ENCODE results near the gene S100PBP. TPM values are rescaled to one million over a fixed set of nuclear protein-coding genes. Genes with fewer than 3 reads are reported as not detected.
"Not testable (repeated sequence)": the region's sequence is repeated elsewhere in the genome, so short reads cannot be mapped to it uniquely, and the experiment has no call there.

The S100PBP gene
- total RNA-seq, 1 donor from 2014 or later: 40.1 TPM

- no peaks in the 10 kb centered on the region for H3K4me1 Mint-ChIP-seq (ENCODE audit: low read depth, unreplicated experiment)
- DNase-seq: no peak
- TF ChIP-seq CTCF (IDR thresholded peaks at IDR 0.05; ENCODE audit: partially characterized antibody, unreplicated experiment): no peak
- H3K9me3 Mint-ChIP-seq (ENCODE audit: unreplicated experiment): peaks cover 2% of the 10 kb centered on the region
- peaks cover 4% of the 10 kb centered on the region for H3K27me3 Mint-ChIP-seq (ENCODE audit: unreplicated experiment)
- no peak overlapping the region for H3K27ac Mint-ChIP-seq (ENCODE audit: unreplicated experiment)
- H3K36me3 Mint-ChIP-seq (ENCODE audit: unreplicated experiment): peaks cover 10% of the 10 kb centered on the region
- no peak overlapping the region for H3K4me3 Mint-ChIP-seq (ENCODE audit: unreplicated experiment)
Observed at GRCh38 chr1:32798191-32798590, 19.3 kb upstream of the S100PBP start.

- TF ChIP-seq CTCF (IDR thresholded peaks at IDR 0.05; ENCODE audit: partially characterized antibody, unreplicated experiment): no peak
- Mint-ChIP-seq H3K36me3 (ENCODE audit: unreplicated experiment) (peaks cover 10% of the 10 kb centered on the region), H3K4me1 (ENCODE audit: low read depth, unreplicated experiment) (no peaks in the 10 kb centered on the region)
Observed at GRCh38 chr1:32798679-32799416, 18.6 kb upstream of the S100PBP start.

GRCh38 chr1:32801096-32801715 is 16.2 kb upstream of the S100PBP start:
- Mint-ChIP-seq H3K27ac (ENCODE audit: unreplicated experiment) (no peak overlapping the region), H3K4me1 (ENCODE audit: low read depth, unreplicated experiment) (no peaks in the 10 kb centered on the region), H3K4me3 (ENCODE audit: unreplicated experiment) (no peak overlapping the region), H3K9me3 (ENCODE audit: unreplicated experiment) (peaks cover 2% of the 10 kb centered on the region), H3K36me3 (ENCODE audit: unreplicated experiment) (peaks cover 15% of the 10 kb centered on the region), H3K27me3 (ENCODE audit: unreplicated experiment) (peaks cover 2% of the 10 kb centered on the region)
- DNase-seq: no peak
- TF ChIP-seq CTCF (IDR thresholded peaks at IDR 0.05; ENCODE audit: partially characterized antibody, unreplicated experiment): no peak

More at GRCh38 chr1:32798679-32799416, 18.6 kb upstream of the S100PBP start:
- Mint-ChIP-seq H3K4me3 (ENCODE audit: unreplicated experiment) (no peak overlapping the region), H3K9me3 (ENCODE audit: unreplicated experiment) (peaks cover 2% of the 10 kb centered on the region), H3K27me3 (ENCODE audit: unreplicated experiment) (peaks cover 2% of the 10 kb centered on the region), H3K27ac (ENCODE audit: unreplicated experiment) (no peak overlapping the region)
- no peak for DNase-seq

GRCh38 chr1:32804460-32804859 is 13.0 kb upstream of the S100PBP start:
- peak; percentile 16 for DNase-seq
- not testable (repeated sequence) for H3K4me1 Mint-ChIP-seq (ENCODE audit: low read depth, unreplicated experiment); H3K27me3 Mint-ChIP-seq (ENCODE audit: unreplicated experiment); H3K9me3 Mint-ChIP-seq (ENCODE audit: unreplicated experiment); H3K4me3 Mint-ChIP-seq (ENCODE audit: unreplicated experiment); H3K27ac Mint-ChIP-seq (ENCODE audit: unreplicated experiment)
- peaks cover 15% of the 10 kb centered on the region for H3K36me3 Mint-ChIP-seq (ENCODE audit: unreplicated experiment)

- H3K27me3 Mint-ChIP-seq (ENCODE audit: unreplicated experiment): peaks cover 6% of the 10 kb centered on the region
- DNase-seq: no peak
- H3K4me3 Mint-ChIP-seq (ENCODE audit: unreplicated experiment): no peak overlapping the region
- H3K36me3 Mint-ChIP-seq (ENCODE audit: unreplicated experiment): peaks cover 9% of the 10 kb centered on the region
- peaks cover 6% of the 10 kb centered on the region for H3K9me3 Mint-ChIP-seq (ENCODE audit: unreplicated experiment)
- no peaks in the 10 kb centered on the region for H3K4me1 Mint-ChIP-seq (ENCODE audit: low read depth, unreplicated experiment)
- no peak overlapping the region for H3K27ac Mint-ChIP-seq (ENCODE audit: unreplicated experiment)
- no peak for TF ChIP-seq CTCF (IDR thresholded peaks at IDR 0.05; ENCODE audit: partially characterized antibody, unreplicated experiment)
Observed at GRCh38 chr1:32806290-32806689, 11.2 kb upstream of the S100PBP start.

Data from glutamatergic neuron (in vitro differentiated cells).